ENCODE data around the gene FBXO10.
"Not testable (repeated sequence)": the region's sequence is repeated elsewhere in the genome, so short reads cannot be mapped to it uniquely, and the experiment has no call there.

Gene FBXO10

DNA sequence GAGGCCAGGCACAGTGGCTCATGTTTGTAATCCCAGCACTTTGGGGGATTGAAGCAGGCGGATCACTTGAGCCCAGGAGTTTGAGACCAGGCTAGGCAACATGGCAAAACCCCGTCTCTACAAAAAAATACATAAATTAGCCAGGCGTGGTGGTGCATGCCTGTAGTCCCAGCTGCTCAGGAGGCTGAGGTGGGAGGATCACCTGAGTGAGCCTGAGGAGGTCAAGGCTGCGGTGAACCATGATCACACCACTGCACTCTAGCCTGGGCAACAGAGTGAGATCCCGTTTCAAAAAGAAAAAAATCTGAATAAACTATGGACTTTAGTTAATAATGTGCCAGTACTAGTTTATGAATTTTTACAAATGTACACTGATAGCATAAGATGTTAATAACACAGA is 66.1 kb downstream of the FBXO10 start:
- DNase-seq: not testable (repeated sequence)

DNA sequence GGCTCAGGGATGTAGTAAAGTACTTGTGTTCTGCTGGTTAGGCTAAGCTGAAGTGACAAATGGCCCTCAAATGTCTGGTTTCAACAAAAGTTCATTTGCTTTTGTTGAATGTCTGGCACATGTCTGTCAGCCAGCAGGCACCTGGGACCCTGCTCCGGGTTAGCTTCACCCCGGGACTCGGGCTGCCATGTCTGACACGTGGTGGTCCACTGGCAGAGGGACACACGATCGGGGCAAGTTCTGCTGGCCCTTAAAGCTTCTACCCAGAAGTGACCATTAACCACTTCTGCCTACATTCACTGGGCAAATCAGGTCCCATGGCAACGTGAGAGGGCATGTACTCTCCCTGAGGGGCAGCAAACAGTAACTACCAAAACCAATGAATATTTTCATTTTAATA is 66.6 kb downstream of the FBXO10 start:
- DNase-seq: no peak

DNA sequence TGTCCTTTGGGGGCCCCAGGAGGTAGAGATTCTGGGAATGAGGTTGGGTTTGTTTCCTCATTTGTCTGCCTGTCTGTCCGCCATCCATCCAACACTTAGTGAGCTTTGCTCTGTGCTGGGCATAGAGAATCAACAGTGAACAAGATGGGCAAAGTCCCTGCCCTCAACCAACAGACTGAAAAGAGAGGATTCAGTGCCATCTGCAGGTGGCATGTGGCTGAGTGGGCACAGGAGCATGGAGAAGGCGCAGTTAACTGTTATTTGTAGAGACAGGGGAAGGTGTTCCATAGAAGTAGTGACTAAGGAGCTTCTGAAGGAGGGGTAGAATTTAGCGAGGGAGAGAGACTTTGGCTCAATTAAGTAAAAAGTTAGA is 67.4 kb downstream of the FBXO10 start:
- DNase-seq: no peak

DNA sequence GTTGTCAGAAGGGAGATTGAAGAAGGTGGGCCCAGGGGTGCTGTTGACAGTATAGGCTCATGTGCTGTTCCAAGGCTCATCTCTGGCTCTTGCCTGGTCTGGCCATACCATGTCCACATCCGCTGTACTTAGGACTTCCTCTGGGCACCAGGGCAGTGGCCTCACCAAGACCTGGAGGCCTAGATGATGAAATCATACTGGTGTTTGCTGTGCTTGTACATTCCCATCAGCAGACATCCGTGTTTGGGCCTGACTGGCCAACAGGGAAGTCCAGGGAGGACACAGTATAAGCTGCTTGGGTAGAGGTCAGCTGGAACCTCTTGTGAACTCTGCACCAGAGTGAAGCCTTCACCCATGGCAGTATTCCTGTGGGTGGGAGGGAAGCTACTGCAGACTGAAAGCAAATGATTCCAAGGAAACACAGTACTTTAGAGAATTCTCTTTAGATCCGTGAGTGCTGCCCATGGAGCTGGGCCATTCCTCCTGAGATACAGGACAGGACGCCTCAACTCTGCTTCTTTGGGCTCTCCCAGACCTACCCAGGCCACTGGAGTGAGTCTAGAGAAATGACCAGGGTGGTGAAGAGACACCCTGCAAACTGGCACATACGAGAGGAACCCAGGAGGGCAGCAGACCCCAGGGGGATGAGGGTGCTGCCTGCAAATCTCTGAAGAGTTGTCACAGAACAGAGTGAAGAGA is 67.9 kb downstream of the FBXO10 start:
- DNase-seq: no peak

DNA sequence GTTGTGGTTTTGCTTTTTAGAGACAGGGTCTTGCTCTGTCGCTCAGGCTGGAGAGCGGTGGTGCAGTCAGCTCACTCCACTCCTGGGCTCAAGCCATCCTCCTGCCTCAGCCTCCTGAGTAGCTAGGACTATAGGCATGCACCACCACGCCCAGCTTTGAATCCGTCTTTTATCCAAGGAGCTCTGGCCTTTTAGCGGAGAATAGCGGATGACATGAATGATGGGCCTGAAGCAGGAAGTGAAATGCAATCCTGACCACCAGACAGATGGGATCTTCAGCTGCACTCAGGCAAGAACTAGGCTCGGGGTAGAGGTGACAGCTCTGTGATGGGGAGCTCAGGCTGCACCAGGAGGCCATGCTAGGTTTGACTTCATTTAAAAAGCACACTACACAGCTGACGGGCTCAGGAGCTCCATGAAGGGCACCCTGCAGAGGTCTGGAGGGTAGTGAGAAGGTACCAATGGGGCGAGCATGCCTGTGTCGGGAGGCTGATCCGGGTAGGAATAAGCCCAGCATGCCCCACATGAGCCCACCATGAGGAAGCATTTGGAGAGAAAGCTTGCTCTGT is 68.5 kb downstream of the FBXO10 start:
- DNase-seq: no peak

DNA sequence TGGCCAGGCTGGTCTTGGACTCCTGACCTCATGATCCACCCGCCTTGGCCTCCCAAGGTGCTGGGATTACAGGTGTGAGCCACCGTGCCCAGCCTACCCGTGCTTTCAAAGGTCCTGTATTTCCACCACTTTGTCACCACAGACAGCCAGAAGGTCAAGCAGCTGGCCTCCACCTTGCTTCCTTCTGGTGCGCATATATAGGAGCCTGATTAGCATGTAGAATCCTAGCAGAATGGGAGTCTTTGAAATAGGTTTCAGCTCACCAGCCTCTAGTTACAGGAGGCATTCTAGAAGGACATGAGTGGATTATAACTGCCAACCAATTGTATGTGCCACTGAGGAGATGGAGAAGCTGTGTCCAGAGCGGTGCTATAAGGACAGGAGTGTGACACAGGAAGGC is 71.6 kb downstream of the FBXO10 start:
- DNase-seq: no peak

DNA sequence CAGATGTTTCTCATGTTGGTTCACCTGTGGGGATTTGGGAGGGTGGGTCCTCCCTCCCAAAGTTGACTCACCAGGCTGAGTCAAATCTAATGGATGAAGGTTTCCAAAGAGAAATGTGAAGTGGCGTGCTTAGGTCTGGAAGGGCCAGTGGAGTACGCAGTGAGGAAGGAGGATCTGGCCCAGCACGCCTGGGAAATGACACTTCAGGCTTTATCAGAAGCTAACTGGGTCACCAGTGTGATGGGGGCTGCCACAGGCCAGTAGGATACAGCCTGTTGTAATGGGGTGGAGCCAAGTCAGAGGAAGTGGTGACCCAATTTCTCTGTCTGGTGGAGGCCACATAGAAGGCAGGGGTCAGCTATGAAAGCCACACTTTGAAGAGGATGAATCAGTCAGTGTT is 72.4 kb downstream of the FBXO10 start:
- DNase-seq: peak; percentile 68 to 74

DNA sequence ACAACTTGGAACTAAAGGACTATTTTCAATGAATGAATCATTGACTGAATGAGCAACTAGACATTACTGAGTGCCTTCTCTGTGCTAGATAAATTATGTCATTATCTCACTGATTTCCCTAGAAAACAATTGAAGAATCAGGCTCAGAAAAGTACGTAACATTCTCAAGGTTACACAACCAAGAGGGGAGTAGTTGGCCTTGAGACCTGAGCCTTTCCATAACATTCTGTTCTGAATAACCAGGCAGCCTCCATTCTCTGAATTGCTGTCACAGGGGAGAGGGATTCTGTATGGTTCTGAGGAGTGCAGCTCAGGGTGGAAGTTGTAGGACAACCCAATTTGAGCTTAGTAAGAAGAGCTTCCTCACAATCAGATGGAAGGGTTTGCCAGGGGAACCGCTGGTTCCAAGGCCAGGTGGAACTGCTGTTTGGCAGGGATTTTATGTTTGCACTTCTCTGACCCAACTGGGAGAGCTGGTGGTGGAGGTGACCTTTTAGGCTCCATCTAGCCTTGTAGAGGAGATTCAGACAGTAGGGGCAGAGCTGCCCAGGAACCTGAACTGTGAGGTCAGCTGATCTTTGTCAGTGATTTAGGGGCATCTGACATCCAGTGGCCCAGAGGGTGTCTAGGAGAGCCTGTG is 74.1 kb downstream of the FBXO10 start:
- DNase-seq: no peak

DNA sequence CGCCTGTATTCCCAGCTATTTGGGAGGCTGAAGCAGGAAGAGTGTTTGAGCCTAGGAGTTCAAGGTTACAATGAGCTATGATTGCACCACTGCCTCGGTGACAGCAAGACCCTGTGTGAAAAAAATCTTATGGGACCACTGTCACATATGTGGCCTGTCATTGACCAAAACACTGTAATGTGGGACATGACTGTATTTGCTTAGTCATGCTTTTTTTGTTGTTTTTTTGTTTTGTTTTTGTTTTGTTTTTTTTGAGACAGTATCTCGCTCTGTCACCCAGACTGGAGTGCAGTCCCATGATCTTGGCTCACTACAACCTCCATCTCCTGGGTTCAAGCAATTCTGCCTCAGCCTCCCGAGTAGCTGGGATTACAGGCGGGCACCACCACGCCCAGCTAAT is 76.9 kb downstream of the FBXO10 start:
- no peak for DNase-seq

DNA sequence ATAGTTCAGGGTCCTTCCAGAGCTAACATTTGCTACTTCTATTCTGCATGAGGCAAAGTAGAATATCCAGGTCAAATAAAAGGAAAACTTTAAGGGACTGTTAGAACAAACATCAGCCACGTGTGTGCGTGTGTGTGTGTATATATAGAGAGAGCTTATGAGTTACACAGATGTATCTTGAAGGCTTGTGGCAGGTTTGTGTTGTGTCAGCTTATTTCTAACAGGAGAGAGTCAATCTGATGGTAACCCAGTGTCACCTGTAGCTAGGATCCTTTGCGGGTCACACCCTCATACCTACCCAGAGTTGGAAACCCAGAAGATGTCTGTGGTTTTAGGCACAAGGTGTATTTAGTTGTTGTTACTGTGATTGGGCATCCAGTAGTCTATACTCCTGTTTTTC is 77.7 kb downstream of the FBXO10 start:
- no peak for DNase-seq

DNA sequence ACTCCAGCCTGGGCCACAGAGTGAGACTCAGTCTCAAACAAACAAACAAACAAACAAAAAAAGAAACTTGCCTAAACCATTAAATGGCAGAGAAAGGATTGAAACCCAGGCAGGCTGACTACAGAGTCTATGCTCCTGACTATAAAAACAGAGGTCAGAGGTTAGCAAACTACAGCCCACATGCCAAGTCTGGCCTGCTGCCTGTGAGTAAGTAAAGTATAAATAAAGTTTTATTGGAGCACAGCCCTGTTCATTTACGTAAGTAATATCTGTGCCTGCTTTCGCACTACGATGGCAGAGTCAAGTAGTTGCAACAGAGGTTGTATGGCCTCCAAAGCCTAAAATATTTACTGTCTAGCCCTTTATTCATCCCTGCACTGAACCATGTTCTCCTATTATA is 78.9 kb downstream of the FBXO10 start:
- no peak for DNase-seq

DNA sequence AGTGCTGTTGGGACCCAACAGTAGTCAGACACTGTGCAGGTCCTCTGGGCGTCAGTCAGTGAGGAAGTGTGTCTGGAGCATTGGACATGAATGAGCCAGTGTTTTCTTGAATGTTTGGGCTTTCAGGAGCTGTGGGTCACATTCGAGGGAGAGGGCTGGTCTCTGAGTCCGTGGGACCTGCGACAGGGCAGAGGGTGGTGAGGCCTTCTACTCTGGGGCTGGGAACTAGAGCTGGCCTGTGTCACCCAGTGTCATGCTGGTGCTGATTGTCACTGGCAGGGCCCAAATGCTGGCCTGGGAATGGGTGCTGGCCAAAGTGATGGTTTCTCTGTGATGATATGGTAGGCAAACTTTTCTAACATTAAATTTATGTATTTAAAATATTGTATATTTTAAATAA is 80.2 kb downstream of the FBXO10 start:
- DNase-seq: no peak

DNA sequence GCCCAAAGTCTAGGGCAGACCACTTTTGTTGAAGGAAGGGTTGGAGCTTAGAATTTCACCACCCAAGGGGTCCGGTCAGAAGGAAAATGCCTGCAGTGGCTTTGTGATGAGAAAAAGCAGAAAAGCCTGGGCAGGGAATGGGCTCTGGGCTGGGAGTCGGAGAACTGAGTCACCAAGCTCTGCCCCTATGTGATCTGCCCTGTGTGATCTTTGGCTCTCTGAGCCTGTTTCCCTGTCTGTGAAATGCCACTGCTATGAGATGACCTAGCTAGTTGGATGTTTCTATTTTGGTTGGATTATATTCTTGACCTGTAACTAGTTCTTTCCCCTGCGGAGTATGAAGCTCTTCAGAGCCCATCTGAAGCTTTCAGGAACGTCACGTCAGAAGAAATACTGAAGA is 80.6 kb downstream of the FBXO10 start:
- DNase-seq: no peak

DNA sequence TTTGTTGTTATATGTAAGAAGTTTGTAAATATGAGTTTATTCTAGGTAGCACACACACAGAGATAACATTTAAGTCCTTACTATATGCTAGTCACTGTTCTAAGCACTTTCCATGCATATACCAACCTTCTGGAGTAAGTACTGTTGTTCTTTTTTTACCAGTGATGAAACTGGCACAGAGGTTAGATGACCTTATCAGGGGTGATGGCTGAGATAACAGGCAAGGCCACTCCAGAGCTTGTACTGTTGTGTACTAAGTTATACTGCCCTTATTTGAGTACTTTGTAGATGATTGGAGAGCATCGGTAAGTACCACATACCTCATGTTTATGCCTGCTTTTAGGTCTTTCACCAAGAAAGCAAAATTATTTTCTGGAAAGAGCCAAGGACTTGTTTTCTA is 84.2 kb downstream of the FBXO10 start:
- no peak for DNase-seq

DNA sequence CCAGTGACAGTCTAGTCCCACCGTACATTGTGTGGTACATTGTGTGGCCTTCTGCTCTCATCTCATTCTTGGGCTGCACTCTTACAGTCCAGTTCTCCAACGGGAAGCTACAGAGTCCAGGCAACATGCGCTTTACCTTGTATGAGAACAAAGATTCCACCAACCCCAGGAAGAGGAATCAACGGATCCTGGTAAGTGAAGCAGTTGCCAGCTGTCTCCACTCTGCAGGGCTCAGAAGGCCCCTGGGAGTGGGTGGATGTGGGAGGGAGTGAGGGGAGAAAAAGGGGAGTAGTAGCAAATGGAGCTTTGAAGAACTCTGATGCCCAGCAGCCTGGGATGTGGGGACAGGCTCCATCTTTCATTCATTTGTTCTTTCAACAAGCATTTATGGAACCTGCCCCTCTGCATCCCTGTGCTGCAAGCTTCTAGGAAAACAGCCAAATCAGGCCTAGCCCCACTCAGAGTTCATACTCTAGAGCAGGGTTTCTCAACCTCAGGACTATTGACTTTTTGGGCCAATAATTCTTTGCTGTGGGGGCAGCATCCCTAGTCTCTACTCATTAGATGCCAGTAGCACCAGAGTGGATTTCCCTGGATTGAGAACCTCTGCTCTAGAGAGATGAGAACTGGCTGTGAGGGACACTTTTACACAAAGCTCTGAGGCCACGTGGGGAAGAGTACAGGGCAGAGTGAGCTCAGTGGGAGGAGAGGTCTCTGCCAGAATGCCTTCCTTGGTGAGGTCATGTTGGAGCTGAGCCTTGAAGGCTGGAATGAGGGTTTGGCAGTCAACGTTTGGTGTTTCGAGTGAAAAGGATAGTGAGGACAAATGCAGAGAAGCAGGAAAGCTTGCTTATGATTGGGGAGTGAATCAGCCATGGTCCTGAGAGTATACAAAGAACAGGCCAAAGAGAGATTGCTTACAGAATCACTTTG is 89.3 kb downstream of the FBXO10 start:
- DNase-seq: no peak

DNA sequence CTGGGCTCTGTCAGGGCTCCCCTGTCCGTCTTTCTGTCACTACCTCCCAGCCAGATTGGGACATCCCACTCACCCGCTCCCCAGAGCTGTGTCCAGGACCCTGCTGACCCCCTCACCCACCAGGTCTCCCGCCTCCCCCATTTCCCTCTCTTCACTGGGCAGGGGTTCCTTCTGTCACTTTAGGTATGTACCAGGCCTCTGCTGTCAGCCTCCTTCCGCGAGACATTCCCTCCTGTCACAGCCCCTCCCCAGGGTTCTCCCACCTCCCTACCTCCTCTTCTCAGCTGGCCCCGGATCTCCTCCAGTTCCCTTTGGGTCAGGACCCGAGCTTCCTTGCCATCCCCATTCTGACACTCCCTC is 89.9 kb downstream of the FBXO10 start:
- no peak for DNase-seq

DNA sequence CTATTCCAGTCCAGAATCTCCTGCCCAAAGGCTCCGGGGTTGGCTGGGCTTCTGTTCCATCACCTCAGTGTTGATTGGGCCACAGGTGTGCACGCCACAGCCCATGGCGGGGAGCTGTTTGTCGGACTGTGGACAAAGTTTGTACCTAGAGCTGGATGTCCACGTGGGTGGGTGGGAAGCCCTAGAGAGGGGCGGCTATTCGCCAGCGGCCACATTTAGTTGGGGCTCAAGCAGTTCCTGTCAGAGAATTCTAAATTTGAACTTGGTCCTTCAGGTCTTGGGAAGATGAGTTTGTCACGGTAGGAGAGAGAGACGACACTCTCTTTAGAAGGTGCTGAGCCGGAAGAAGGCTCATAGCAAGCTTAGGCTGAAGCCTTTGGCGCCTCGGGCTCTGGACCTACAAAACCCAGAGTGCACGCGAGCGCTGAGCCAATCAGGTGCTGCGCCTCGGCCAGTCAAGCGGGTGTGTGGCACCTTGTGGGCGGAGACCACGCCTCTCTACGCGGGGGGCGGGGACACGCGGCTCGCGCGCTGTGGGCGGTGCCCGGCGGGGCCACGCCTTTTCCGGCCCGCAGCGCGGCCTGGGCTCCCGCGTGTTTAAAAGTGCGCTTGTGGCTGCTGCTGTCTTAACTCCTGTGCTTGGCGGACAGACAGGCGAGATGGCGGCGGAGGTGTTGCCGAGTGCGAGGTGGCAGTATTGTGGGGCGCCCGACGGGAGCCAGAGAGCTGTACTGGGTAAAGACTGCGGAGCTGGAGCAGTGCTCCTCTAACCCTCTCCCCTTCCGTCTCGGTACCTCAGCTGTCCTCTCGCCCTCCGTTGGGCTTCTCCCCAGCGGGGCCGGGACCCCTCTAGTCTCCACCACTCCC is 90.6 kb downstream of the FBXO10 start, which contains the start of gene POLR1E:
Gene POLR1E (plus strand): TSS at position 560 of the 867 bp plus-strand sequence. CDS start 100 bp downstream, at position 660.
- DNase-seq: peak; percentile 96 to 97

DNA sequence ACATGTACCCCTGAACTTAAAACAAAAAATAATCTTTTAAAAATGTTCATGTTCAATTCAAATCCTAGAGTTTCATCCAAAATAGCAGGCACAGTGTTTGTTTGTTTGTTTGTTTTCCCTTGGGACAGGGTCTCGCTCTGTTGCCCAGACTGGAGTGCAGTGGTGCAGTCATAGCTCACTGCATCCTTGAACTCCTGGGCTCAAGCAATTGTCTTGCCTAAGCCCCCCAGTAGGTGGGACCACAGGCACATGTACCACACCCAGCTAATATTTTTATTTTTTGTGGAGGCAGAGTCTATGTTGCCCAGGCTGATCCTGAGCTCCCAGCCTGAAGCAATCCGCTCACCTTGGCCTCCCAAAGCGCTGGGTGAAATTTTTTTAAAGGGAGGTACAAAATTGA is 95.4 kb downstream of the FBXO10 start:
- DNase-seq: no peak

DNA sequence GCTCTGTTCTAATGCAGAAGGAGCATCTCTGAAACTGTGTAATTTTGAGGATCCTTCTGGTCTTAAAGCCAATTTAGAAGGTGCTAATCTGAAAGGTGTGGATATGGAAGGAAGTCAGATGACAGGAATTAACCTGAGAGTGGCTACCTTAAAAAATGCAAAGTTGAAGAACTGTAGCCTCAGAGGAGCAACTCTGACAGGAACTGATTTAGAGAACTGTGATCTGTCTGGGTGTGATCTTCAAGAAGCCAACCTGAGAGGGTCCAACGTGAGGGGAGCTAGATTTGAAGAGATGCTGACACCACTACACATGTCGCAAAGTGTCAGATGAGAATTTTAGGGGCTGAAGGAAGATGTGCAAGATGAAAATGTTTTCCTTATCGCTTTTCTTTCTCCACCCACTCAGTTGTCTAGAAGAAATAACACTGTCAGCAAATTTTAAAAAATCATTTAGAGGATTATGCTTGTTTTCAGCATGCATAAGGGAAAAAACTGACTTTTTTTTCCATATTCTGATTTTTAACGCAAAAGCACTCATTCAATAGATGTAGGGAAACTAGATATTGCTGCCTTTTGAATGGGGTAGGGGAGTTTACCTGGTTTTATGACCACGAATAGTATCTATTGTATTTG is 98.1 kb downstream of the FBXO10 start:
- not testable (repeated sequence) for DNase-seq

DNA sequence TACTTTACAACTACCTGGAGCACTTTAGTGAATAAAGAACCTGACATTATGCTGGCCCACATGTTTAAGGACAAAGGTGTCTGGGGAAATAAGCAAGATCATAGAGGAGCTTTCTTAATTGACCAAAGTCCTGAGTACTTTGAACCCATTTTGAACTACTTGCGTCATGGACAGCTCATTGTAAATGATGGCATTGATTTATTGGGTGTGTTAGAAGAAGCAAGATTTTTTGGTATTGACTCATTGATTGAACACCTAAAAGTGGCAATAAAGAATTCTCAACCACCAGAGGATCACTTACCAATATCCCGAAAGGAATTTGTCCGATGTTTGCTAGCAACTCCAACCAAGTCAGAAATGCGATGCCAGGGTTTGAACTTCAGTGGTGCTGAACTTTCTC is 98.7 kb downstream of the FBXO10 start:
- not testable (repeated sequence) for DNase-seq

DNA sequence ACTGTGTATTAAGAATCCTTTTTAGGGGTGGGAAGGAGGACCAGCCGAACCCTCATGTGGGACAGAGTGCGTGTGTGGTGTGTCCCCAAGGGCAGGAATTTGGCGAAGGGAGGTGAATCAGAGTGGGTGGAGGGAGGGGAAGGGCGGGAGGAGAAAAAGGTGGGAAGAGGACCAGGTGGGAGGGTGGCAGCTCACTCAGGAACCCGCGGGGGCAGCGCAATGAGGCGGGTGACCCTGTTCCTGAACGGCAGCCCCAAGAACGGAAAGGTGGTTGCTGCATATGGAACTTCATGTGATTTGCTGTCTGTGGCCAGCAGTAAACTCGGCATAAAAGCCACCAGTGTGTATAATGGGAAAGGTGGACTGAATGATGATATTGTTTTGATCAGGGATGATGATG is 99.2 kb downstream of the FBXO10 start:
- DNase-seq: no peak

DNA sequence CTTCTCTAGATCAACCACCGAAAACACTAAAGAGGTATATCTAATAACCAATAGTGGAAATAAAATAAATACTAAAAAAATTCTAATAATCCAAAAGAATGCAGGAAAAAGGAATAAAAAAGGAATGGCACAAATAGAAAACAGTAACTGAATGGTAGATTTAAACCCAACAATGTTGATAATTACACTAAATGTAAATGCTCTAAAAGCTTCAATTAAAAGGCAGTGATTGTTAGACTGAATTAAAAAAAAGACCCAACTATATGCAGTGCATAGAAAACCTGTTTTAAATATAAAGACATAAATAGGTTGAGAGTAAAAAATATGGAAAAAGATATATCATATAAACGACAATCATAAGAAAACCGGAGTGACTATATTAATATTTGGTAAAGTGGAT is 101.7 kb downstream of the FBXO10 start:
- DNase-seq: no peak
